ENCODE data around the gene PCDHGA3. TPM values are rescaled to one million over a fixed set of nuclear protein-coding genes. Genes with fewer than 3 reads are reported as not detected.

PCDHGA3 gene
- total RNA-seq, 4 donors from 2014 or later, result 1.3 to 5.7 (median 2.8) TPM

- H3K4me3 ChIP-seq, result no peak overlapping the region
- 20% methylated on average over 1 of the region's 36 CpGs; no CpG with 5 or more reads in 1 of the 2 donors for WGBS, 2 donors (ENCODE audit: low coverage in 1 of 2)
- H3K9me3 ChIP-seq, result peaks cover 0 to 96% (median 0%) of the 10 kb centered on the region in 3 donors
- no peak overlapping the region for H3K27ac ChIP-seq
- H3K27me3 ChIP-seq, result peaks cover 39% of the 10 kb centered on the region
- H3K4me1 ChIP-seq, result no peaks in the 10 kb centered on the region
- TF ChIP-seq POLR2AphosphoS5 (IDR thresholded peaks at IDR 0.05), result no peak
- TF ChIP-seq CTCF (IDR thresholded peaks at IDR 0.05), result no peak
- TF ChIP-seq EP300 (IDR thresholded peaks at IDR 0.05), result no peak
- TF ChIP-seq POLR2A (IDR thresholded peaks at IDR 0.05), result no peak
- H3K36me3 ChIP-seq, result peaks cover 0 to 23% of the 10 kb centered on the region in 2 donors
- ATAC-seq, result no peak
Measured at GRCh38 chr5:141351591-141351990, 8.0 kb downstream of the PCDHGA3 start.

GRCh38 chr5:141354900-141355469, 11.4 kb downstream of the PCDHGA3 start, which contains the start of gene PCDHGA4:
Gene PCDHGA4, plus strand, starts transcription at chr5:141355021. Its CDS starts 87 bp downstream, at chr5:141355108.
- peaks cover 0 to 28% of the 10 kb centered on the region in 2 donors for H3K36me3 ChIP-seq
- TF ChIP-seq CTCF (IDR thresholded peaks at IDR 0.05), result peak in 3 of 4 experiments; percentile 14 to 47 (median 23)
- TF ChIP-seq POLR2A (IDR thresholded peaks at IDR 0.05), result no peak
- H3K4me1 ChIP-seq, result no peaks in the 10 kb centered on the region
- ATAC-seq, result no peak
- H3K27ac ChIP-seq, result no peak within 1 kb of the TSS
- peaks cover 0 to 98% (median 0%) of the 10 kb centered on the region in 3 donors for H3K9me3 ChIP-seq
- H3K4me3 ChIP-seq, result peak within 1 kb of the TSS; percentile 0 to 38
- peaks cover 33% of the 10 kb centered on the region for H3K27me3 ChIP-seq
- WGBS, 2 donors (ENCODE audit: low coverage in 1 of 2), result 12 to 20% methylated on average over 5 to 14 of the region's 29 CpGs

- no peaks in the 10 kb centered on the region for H3K4me1 ChIP-seq
- H3K27me3 ChIP-seq, result peaks cover 28% of the 10 kb centered on the region
- H3K9me3 ChIP-seq, result peaks cover 0 to 98% (median 0%) of the 10 kb centered on the region in 3 donors
- TF ChIP-seq EP300 (IDR thresholded peaks at IDR 0.05) (no peak), POLR2A (IDR thresholded peaks at IDR 0.05) (no peak), CTCF (IDR thresholded peaks at IDR 0.05) (no peak), POLR2AphosphoS5 (IDR thresholded peaks at IDR 0.05) (no peak)
- peaks cover 0 to 26% of the 10 kb centered on the region in 2 donors for H3K36me3 ChIP-seq
- no peak overlapping the region for H3K27ac ChIP-seq
- no peak for ATAC-seq
- 43% methylated on average over 18 of the region's 24 CpGs; no CpG with 5 or more reads in 1 of the 2 donors for WGBS, 2 donors (ENCODE audit: low coverage in 1 of 2)
- H3K4me3 ChIP-seq, result peak overlapping the region in 1 of 2 donors; percentile 38
Measured at GRCh38 chr5:141355641-141356040, 12.0 kb downstream of the PCDHGA3 start.

GRCh38 chr5:141356133-141356532, 12.5 kb downstream of the PCDHGA3 start:
- no peak for ATAC-seq
- H3K36me3 ChIP-seq, result peaks cover 0 to 26% of the 10 kb centered on the region in 2 donors
- no peaks in the 10 kb centered on the region for H3K4me1 ChIP-seq
- WGBS, 2 donors (ENCODE audit: low coverage in 1 of 2), result 66 to 68% methylated on average over 4 to 5 of the region's 5 CpGs
- no peak overlapping the region for H3K27ac ChIP-seq
- no peak for TF ChIP-seq CTCF (IDR thresholded peaks at IDR 0.05)
- no peak for TF ChIP-seq POLR2A (IDR thresholded peaks at IDR 0.05)
- TF ChIP-seq POLR2AphosphoS5 (IDR thresholded peaks at IDR 0.05), result no peak
- TF ChIP-seq EP300 (IDR thresholded peaks at IDR 0.05), result no peak
- no peak overlapping the region for H3K4me3 ChIP-seq
- H3K9me3 ChIP-seq, result peaks cover 0 to 98% (median under 1%) of the 10 kb centered on the region in 3 donors
- peaks cover 26% of the 10 kb centered on the region for H3K27me3 ChIP-seq

GRCh38 chr5:141356950-141357349, 13.3 kb downstream of the PCDHGA3 start:
- no peak overlapping the region for H3K4me3 ChIP-seq
- H3K36me3 ChIP-seq, result peaks cover 0 to 26% of the 10 kb centered on the region in 2 donors
- H3K27ac ChIP-seq, result no peak overlapping the region
- H3K9me3 ChIP-seq, result peaks cover 0 to 98% (median 4%) of the 10 kb centered on the region in 3 donors
- no CpG with 5 or more reads among the region's 19 CpGs for WGBS, 2 donors (ENCODE audit: low coverage in 1 of 2)
- H3K4me1 ChIP-seq, result no peaks in the 10 kb centered on the region
- TF ChIP-seq POLR2A (IDR thresholded peaks at IDR 0.05) (no peak), POLR2AphosphoS5 (IDR thresholded peaks at IDR 0.05) (no peak), CTCF (IDR thresholded peaks at IDR 0.05) (no peak), EP300 (IDR thresholded peaks at IDR 0.05) (no peak)
- no peak for ATAC-seq
- peaks cover 24% of the 10 kb centered on the region for H3K27me3 ChIP-seq

All from gastroesophageal sphincter (tissue), 4 donors.